ENCODE data around the gene SIAE. TPM values are rescaled to one million over a fixed set of nuclear protein-coding genes. Genes with fewer than 3 reads are reported as not detected.

Gene SIAE
- total and polyA plus RNA-seq, 2 donors (not counting 1 experiment from before 2014, with no cell fraction given): 28.9 to 67.0 TPM

- Histone ChIP-seq H3K9me3 (ENCODE audit: control insufficient read depth, insufficient read depth, low read depth, low read length) (no peaks in the 10 kb centered on the region), H3K4me3 (replicated peaks in 1 of 4; ENCODE audit: control extremely low read depth in 1 of 4, insufficient read depth in 1 of 4, low read depth in 3 of 4, low read length in 4 of 4) (no peak overlapping the region)
These were observed 32.9 kb downstream of the SIAE start for GRCh38 chr11:124640666-124641065.

GRCh38 chr11:124639186-124639585 lies 34.4 kb downstream of the SIAE start:
- Histone ChIP-seq H3K4me1 (ENCODE audit: control insufficient read depth, extremely low read depth, insufficient read depth, low read length) (peaks cover 10% of the 10 kb centered on the region), H2AFZ (ENCODE audit: low read length) (no peak overlapping the region), H3K4me3 (replicated peaks in 1 of 4; ENCODE audit: control extremely low read depth in 1 of 4, insufficient read depth in 1 of 4, low read depth in 3 of 4, low read length in 4 of 4) (no peak overlapping the region), H4K20me1 (ENCODE audit: control insufficient read depth, extremely low read depth, insufficient read depth, low read length) (no peaks in the 10 kb centered on the region), H3K27me3 (ENCODE audit: control insufficient read depth, insufficient read depth, low read length) (no peaks in the 10 kb centered on the region), H3K9ac (ENCODE audit: insufficient read depth, low read length) (no peak overlapping the region), H3K27ac (ENCODE audit: insufficient read depth, low read length) (no peak overlapping the region), H3K79me2 (ENCODE audit: control insufficient read depth, insufficient read depth, low read length) (no peaks in the 10 kb centered on the region), H3K4me2 (ENCODE audit: extremely low read depth, insufficient read depth, low read length) (no peak overlapping the region), H3K9me3 (ENCODE audit: control insufficient read depth, insufficient read depth, low read depth, low read length) (no peaks in the 10 kb centered on the region), H3K36me3 (ENCODE audit: control insufficient read depth, insufficient read depth, low read length) (peaks cover 3% of the 10 kb centered on the region)
- no peak for TF ChIP-seq EZH2 (IDR thresholded peaks at IDR 0.05; ENCODE audit: low read length, missing control alignments)
- TF ChIP-seq, protein P1, sequence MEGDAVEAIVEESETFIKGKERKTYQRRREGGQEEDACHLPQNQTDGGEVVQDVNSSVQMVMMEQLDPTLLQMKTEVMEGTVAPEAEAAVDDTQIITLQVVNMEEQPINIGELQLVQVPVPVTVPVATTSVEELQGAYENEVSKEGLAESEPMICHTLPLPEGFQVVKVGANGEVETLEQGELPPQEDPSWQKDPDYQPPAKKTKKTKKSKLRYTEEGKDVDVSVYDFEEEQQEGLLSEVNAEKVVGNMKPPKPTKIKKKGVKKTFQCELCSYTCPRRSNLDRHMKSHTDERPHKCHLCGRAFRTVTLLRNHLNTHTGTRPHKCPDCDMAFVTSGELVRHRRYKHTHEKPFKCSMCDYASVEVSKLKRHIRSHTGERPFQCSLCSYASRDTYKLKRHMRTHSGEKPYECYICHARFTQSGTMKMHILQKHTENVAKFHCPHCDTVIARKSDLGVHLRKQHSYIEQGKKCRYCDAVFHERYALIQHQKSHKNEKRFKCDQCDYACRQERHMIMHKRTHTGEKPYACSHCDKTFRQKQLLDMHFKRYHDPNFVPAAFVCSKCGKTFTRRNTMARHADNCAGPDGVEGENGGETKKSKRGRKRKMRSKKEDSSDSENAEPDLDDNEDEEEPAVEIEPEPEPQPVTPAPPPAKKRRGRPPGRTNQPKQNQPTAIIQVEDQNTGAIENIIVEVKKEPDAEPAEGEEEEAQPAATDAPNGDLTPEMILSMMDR (conservative IDR thresholded peaks at IDR 0.05 in 1 of 2, IDR thresholded peaks at IDR 0.05 in 1 of 2; ENCODE audit: low read depth in 1 of 2, low read length in 2 of 2): no peak
- DNase-seq (ENCODE audit: low read depth in 2 of 2): no peak

More at GRCh38 chr11:124640666-124641065, 32.9 kb downstream of the SIAE start:
- H4K20me1 ChIP-seq (ENCODE audit: control insufficient read depth, extremely low read depth, insufficient read depth, low read length): no peaks in the 10 kb centered on the region
- no peak overlapping the region for H2AFZ ChIP-seq (ENCODE audit: low read length)
- H3K9ac ChIP-seq (ENCODE audit: insufficient read depth, low read length): no peak overlapping the region
- H3K4me2 ChIP-seq (ENCODE audit: extremely low read depth, insufficient read depth, low read length): no peak overlapping the region
- H3K36me3 ChIP-seq (ENCODE audit: control insufficient read depth, insufficient read depth, low read length): no peaks in the 10 kb centered on the region
- H3K27ac ChIP-seq (ENCODE audit: insufficient read depth, low read length): no peak overlapping the region
- TF ChIP-seq EZH2 (IDR thresholded peaks at IDR 0.05; ENCODE audit: low read length, missing control alignments): no peak
- TF ChIP-seq, protein P1 (conservative IDR thresholded peaks at IDR 0.05 in 1 of 2, IDR thresholded peaks at IDR 0.05 in 1 of 2; ENCODE audit: low read depth in 1 of 2, low read length in 2 of 2): no peak
- peaks cover 16% of the 10 kb centered on the region for H3K4me1 ChIP-seq (ENCODE audit: control insufficient read depth, extremely low read depth, insufficient read depth, low read length)
- DNase-seq (ENCODE audit: low read depth in 2 of 2): no peak
- H3K79me2 ChIP-seq (ENCODE audit: control insufficient read depth, insufficient read depth, low read length): no peaks in the 10 kb centered on the region
- no peaks in the 10 kb centered on the region for H3K27me3 ChIP-seq (ENCODE audit: control insufficient read depth, insufficient read depth, low read length)

- H3K27me3 ChIP-seq (ENCODE audit: control insufficient read depth, insufficient read depth, low read length): no peaks in the 10 kb centered on the region
- H3K27ac ChIP-seq (ENCODE audit: insufficient read depth, low read length): no peak overlapping the region
- H3K9ac ChIP-seq (ENCODE audit: insufficient read depth, low read length): no peak overlapping the region
- H3K4me3 ChIP-seq (replicated peaks in 1 of 4; ENCODE audit: control extremely low read depth in 1 of 4, insufficient read depth in 1 of 4, low read depth in 3 of 4, low read length in 4 of 4): no peak overlapping the region
- no peak overlapping the region for H2AFZ ChIP-seq (ENCODE audit: low read length)
- no peaks in the 10 kb centered on the region for H3K79me2 ChIP-seq (ENCODE audit: control insufficient read depth, insufficient read depth, low read length)
- peaks cover 5% of the 10 kb centered on the region for H3K4me1 ChIP-seq (ENCODE audit: control insufficient read depth, extremely low read depth, insufficient read depth, low read length)
- no peak for DNase-seq (ENCODE audit: low read depth in 2 of 2)
- TF ChIP-seq, protein P1 (conservative IDR thresholded peaks at IDR 0.05 in 1 of 2, IDR thresholded peaks at IDR 0.05 in 1 of 2; ENCODE audit: low read depth in 1 of 2, low read length in 2 of 2): no peak
- TF ChIP-seq EZH2 (IDR thresholded peaks at IDR 0.05; ENCODE audit: low read length, missing control alignments): no peak
- H3K9me3 ChIP-seq (ENCODE audit: control insufficient read depth, insufficient read depth, low read depth, low read length): no peaks in the 10 kb centered on the region
- no peaks in the 10 kb centered on the region for H4K20me1 ChIP-seq (ENCODE audit: control insufficient read depth, extremely low read depth, insufficient read depth, low read length)
- no peak overlapping the region for H3K4me2 ChIP-seq (ENCODE audit: extremely low read depth, insufficient read depth, low read length)
- H3K36me3 ChIP-seq (ENCODE audit: control insufficient read depth, insufficient read depth, low read length): peaks cover 3% of the 10 kb centered on the region
These were observed 35.0 kb downstream of the SIAE start for GRCh38 chr11:124638500-124638899.

All from fibroblast of lung (primary cell).